ENCODE data around the gene MPRIP.

Gene MPRIP

DNA sequence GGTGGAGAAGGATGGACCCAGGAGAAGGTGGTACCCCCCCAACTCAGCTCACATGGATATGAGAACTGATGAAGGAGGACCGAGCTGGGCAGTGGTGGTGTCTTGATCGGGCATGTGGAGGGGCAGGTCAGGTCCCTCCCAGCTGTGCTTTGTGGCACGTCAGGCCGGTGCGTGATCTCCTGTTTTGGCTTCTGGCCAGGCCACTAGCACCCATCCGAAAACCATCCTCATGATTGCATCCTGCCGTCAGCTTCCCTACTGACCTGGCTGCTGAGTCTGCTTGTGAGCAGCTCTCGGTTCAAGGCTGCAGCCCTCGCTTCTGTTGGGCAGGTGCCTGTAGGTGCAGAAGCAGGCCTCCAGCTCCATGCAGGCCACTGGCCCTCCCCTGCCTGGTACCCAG lies 110.8 kb downstream of the MPRIP start:
- peaks cover 29 to 93% of the 10 kb centered on the region in 2 experiments for H3K36me3 ChIP-seq (ENCODE audit: control insufficient read depth in 2 of 2, insufficient read depth in 1 of 2, low read length in 2 of 2)
- H3K4me3 ChIP-seq (ENCODE audit: low read depth, low read length): no peak overlapping the region
- H3K9me3 ChIP-seq (ENCODE audit: control insufficient read depth, insufficient read depth, low read depth, low read length): no peaks in the 10 kb centered on the region
- TF ChIP-seq ZSCAN16 (tag by site-specific recombination; IDR thresholded peaks at IDR 0.05): no peak
- no peak for TF ChIP-seq ZNF366 (tag by site-specific recombination; conservative IDR thresholded peaks at IDR 0.05)
- TF ChIP-seq ZNF239 (tag by site-specific recombination; IDR thresholded peaks at IDR 0.05): no peak
- TF ChIP-seq ZBTB8A (tag by site-specific recombination; IDR thresholded peaks at IDR 0.05): no peak
- no peak for TF ChIP-seq ZNF529 (tag by site-specific recombination; IDR thresholded peaks at IDR 0.05; ENCODE audit: insufficient replicate concordance)
- no peak for TF ChIP-seq GLIS1 (tag by site-specific recombination; IDR thresholded peaks at IDR 0.05)
- TF ChIP-seq HOXC10 (CRISPR knock-in tag; IDR thresholded peaks at IDR 0.05): no peak
- TF ChIP-seq INSM2 (tag by site-specific recombination; IDR thresholded peaks at IDR 0.05): no peak
- H3K4me1 ChIP-seq (ENCODE audit: control insufficient read depth, insufficient read depth, low read length): no peaks in the 10 kb centered on the region
- ChIA-PET POLR2A (no interaction called here), CTCF (interaction anchor here (0.8 to 1.2 kb wide), 2 partner anchors 11 to 488 kb away, joined by 3 to 7 read pairs; no protein-coding TSS in a partner anchor)
- H3K27ac ChIP-seq (ENCODE audit: extremely low read depth, low read depth, low read length): no peak overlapping the region

DNA sequence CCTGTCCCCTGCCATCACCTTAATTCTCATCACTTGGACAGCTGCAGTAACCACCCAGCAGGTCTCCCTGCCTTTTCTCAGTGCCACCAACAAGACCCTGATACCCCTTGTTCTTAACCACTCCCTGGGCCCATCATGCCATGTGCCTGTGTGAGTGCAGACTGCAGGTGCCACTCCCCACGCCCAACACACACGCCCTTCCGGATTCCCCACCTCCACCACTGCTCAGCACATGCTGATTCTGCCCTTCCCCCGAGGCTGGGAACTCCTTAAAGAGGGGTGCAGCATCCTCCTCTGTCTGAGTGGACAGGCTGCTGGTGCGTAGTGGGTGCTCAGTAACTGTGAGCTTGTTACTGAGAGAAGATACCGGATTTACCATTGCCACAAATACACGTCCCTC lies 111.5 kb downstream of the MPRIP start:
- H3K4me1 ChIP-seq (ENCODE audit: control insufficient read depth, insufficient read depth, low read length): no peaks in the 10 kb centered on the region
- H3K9me3 ChIP-seq (ENCODE audit: control insufficient read depth, insufficient read depth, low read depth, low read length): no peaks in the 10 kb centered on the region
- CTCF ChIA-PET: interaction anchor here (0.8 to 1.2 kb wide), 3 partner anchors 12 to 488 kb away, joined by 3 to 7 read pairs (median 4); no protein-coding TSS in a partner anchor
- POLR2A ChIA-PET: no interaction called here
- TF ChIP-seq GLI2 (tag by site-specific recombination; IDR thresholded peaks at IDR 0.05; ENCODE audit: borderline replicate concordance, low read depth) (no peak), ZBTB20 (tag by site-specific recombination; IDR thresholded peaks at IDR 0.05) (no peak), GLI4 (tag by site-specific recombination; IDR thresholded peaks at IDR 0.05) (no peak), ZNF391 (tag by site-specific recombination; IDR thresholded peaks at IDR 0.05; ENCODE audit: borderline replicate concordance, low read depth) (no peak), OSR2 (tag by site-specific recombination; IDR thresholded peaks at IDR 0.05) (no peak)
- TF ChIP-seq, protein P1, sequence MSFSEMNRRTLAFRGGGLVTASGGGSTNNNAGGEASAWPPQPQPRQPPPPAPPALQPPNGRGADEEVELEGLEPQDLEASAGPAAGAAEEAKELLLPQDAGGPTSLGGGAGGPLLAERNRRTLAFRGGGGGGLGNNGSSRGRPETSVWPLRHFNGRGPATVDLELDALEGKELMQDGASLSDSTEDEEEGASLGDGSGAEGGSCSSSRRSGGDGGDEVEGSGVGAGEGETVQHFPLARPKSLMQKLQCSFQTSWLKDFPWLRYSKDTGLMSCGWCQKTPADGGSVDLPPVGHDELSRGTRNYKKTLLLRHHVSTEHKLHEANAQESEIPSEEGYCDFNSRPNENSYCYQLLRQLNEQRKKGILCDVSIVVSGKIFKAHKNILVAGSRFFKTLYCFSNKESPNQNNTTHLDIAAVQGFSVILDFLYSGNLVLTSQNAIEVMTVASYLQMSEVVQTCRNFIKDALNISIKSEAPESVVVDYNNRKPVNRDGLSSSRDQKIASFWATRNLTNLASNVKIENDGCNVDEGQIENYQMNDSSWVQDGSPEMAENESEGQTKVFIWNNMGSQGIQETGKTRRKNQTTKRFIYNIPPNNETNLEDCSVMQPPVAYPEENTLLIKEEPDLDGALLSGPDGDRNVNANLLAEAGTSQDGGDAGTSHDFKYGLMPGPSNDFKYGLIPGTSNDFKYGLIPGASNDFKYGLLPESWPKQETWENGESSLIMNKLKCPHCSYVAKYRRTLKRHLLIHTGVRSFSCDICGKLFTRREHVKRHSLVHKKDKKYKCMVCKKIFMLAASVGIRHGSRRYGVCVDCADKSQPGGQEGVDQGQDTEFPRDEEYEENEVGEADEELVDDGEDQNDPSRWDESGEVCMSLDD (tag by site-specific recombination; IDR thresholded peaks at IDR 0.05): no peak
- no peak overlapping the region for H3K27ac ChIP-seq (ENCODE audit: extremely low read depth, low read depth, low read length)
- peaks cover 27 to 95% of the 10 kb centered on the region in 2 experiments for H3K36me3 ChIP-seq (ENCODE audit: control insufficient read depth in 2 of 2, insufficient read depth in 1 of 2, low read length in 2 of 2)
- no peak overlapping the region for H3K4me3 ChIP-seq (ENCODE audit: low read depth, low read length)

DNA sequence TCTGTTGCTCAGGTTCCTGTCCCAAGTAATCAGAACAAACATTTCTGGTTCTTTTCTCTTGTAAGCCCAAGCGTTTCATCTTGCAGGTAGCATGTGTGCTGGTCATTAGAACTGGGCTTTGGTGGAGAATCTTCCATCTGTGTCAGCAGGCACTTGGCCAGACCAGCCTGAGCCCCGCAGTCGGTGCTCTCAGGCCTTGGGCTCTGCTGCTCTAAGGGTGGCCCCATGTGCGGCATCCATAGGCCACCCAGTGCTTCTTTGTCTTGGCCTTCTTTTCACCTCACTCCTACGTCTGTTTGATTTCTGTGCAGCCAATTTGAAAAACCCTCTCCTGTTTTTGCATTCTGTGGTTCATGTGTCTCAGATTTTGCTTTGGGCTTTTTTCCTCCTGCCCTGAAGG lies 112.3 kb downstream of the MPRIP start:
- H3K36me3 ChIP-seq (ENCODE audit: control insufficient read depth in 2 of 2, insufficient read depth in 1 of 2, low read length in 2 of 2): peaks cover 23 to 97% of the 10 kb centered on the region in 2 experiments
- POLR2A ChIA-PET: no interaction called here
- CTCF ChIA-PET: interaction anchor here (1.0 kb wide), 1 partner anchor 13 kb away, joined by 4 read pairs; no protein-coding TSS in a partner anchor

More for the DNA sequence above, 112.3 kb downstream of the MPRIP start:
- no peaks in the 10 kb centered on the region for H3K4me1 ChIP-seq (ENCODE audit: control insufficient read depth, insufficient read depth, low read length)
- no peak overlapping the region for H3K4me3 ChIP-seq (ENCODE audit: low read depth, low read length)
- no peak overlapping the region for H3K27ac ChIP-seq (ENCODE audit: extremely low read depth, low read depth, low read length)
- H3K9me3 ChIP-seq (ENCODE audit: control insufficient read depth, insufficient read depth, low read depth, low read length): no peaks in the 10 kb centered on the region
- TF ChIP-seq ZNF211 (tag by site-specific recombination; IDR thresholded peaks at IDR 0.05; ENCODE audit: low read depth): no peak
- TF ChIP-seq ZNF571 (tag by site-specific recombination; IDR thresholded peaks at IDR 0.05): no peak
- no peak for TF ChIP-seq ZSCAN4 (tag by site-specific recombination; IDR thresholded peaks at IDR 0.05)
- TF ChIP-seq KLF1 (tag by site-specific recombination; IDR thresholded peaks at IDR 0.05): no peak
- no peak for TF ChIP-seq ZSCAN16 (tag by site-specific recombination; IDR thresholded peaks at IDR 0.05)
- no peak for TF ChIP-seq ZNF146 (tag by site-specific recombination; IDR thresholded peaks at IDR 0.05)
- no peak for TF ChIP-seq MYNN (tag by site-specific recombination; IDR thresholded peaks at IDR 0.05; ENCODE audit: borderline replicate concordance)
- no peak for TF ChIP-seq ZNF133 (tag by site-specific recombination; IDR thresholded peaks at IDR 0.05)
- no peak for TF ChIP-seq SETDB1 (IDR thresholded peaks at IDR 0.05; ENCODE audit: insufficient read length, low read length)
- TF ChIP-seq ZNF561 (tag by site-specific recombination; IDR thresholded peaks at IDR 0.05; ENCODE audit: borderline replicate concordance): no peak
- TF ChIP-seq ZNF121 (tag by site-specific recombination; IDR thresholded peaks at IDR 0.05): no peak
- TF ChIP-seq, protein P2, sequence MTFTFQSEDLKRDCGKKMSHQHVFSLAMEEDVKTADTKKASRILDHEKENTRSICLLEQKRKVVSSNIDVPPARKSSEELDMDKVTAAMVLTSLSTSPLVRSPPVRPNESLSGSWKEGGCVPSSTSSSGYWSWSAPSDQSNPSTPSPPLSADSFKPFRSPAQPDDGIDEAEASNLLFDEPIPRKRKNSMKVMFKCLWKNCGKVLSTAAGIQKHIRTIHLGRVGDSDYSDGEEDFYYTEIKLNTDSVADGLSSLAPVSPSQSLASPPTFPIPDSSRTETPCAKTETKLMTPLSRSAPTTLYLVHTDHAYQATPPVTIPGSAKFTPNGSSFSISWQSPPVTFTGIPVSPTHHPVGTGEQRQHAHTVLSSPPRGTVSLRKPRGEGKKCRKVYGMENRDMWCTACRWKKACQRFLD (tag by site-specific recombination; IDR thresholded peaks at IDR 0.05): no peak
- no peak for TF ChIP-seq KLF10 (tag by site-specific recombination; IDR thresholded peaks at IDR 0.05)
- TF ChIP-seq KLF9 (tag by site-specific recombination; IDR thresholded peaks at IDR 0.05; ENCODE audit: low read depth): no peak
- no peak for TF ChIP-seq ZNF530 (tag by site-specific recombination; IDR thresholded peaks at IDR 0.05; ENCODE audit: low read depth)
